Lung (tissue), 12 donors: ENCODE data around the gene PLG. TPM values are rescaled to one million over a fixed set of nuclear protein-coding genes. Genes with fewer than 3 reads are reported as not detected.

Experiments
- ATAC-seq: fragments of 200-7000 bp; cut with Tn5 transposase; one replicate; pipeline ENCODE4 v1.9.1; 2020; ENCODE audit warnings: moderate number of reproducible peaks; ENCODE audit not compliant: insufficient read depth, low FRiP score
- DNase-seq, 3 donors: peaks; one replicate each; pipeline ENCODE4 v3.0.0-alpha.2; 2013 to 2017
- H3K27ac ChIP-seq, 2 donors: one replicate each; pipeline ENCODE4 v1.5.1; 2013; ENCODE audit warnings: mild to moderate bottlenecking in 2 of 2, moderate library complexity in 2 of 2, control low read depth in 1 of 2, inconsistent platforms in 1 of 2, low read depth in 1 of 2, low read length in 1 of 2
- H3K27me3 ChIP-seq, 3 donors: one replicate each; pipeline ENCODE4 v1.5.1; 2013; ENCODE audit warnings: low read length in 2 of 3; ENCODE audit not compliant: control insufficient read depth in 3 of 3, insufficient read depth in 3 of 3
- H3K36me3 ChIP-seq, 4 donors: one replicate each; pipeline ENCODE4 v1.5.1; 2013; ENCODE audit warnings: low read length in 4 of 4, mild to moderate bottlenecking in 1 of 4, moderate library complexity in 1 of 4; ENCODE audit not compliant: control insufficient read depth in 4 of 4, insufficient read depth in 4 of 4
- H3K4me1 ChIP-seq, 5 donors: one replicate each; pipeline ENCODE4 v1.5.1; 2013; ENCODE audit warnings: low read length in 5 of 5, mild to moderate bottlenecking in 2 of 5, moderate library complexity in 1 of 5; ENCODE audit not compliant: control insufficient read depth in 5 of 5, insufficient read depth in 5 of 5
- H3K4me3 ChIP-seq: one replicate; pipeline ENCODE4 v1.5.1; 2013; ENCODE audit warnings: mild to moderate bottlenecking, control low read depth, moderate library complexity
- H3K9ac ChIP-seq, 2 donors: one replicate each; pipeline ENCODE4 v1.5.1; 2013; ENCODE audit warnings: low read length in 2 of 2, control low read depth in 1 of 2; ENCODE audit not compliant: insufficient read depth in 1 of 2
- H3K9me3 ChIP-seq, 4 donors: one replicate each; pipeline ENCODE4 v1.5.1; 2013; ENCODE audit warnings: low read length in 3 of 4, mild to moderate bottlenecking in 1 of 4, moderate library complexity in 1 of 4; ENCODE audit not compliant: control insufficient read depth in 4 of 4, insufficient read depth in 3 of 4
- WGBS, 2 donors: extraction: QIAGEN DNeasy Blood & Tissue Kit; methylation state at CpG; one replicate each; pipeline ENCODE4 v1.1.7; 2013; 5-methylcytosine and 5-hydroxymethylcytosine counted together
- polyA plus RNA-seq, 2 donors: library from polyadenylated mRNA; stranded (reverse); fragments of 200-250 nt; gene quantifications; one replicate each; pipeline ENCODE4 v1.2.1, GENCODE V29; 2013
- total RNA-seq, 2 donors: library from RNA; depleted of rRNA in 1 of 2; stranded (reverse); fragments of >200 nt in 1 of 2; gene quantifications; one replicate each; pipeline ENCODE4 v1.2.1, GENCODE V29; 2014 to 2021
- TF ChIP-seq, protein P1 (sequence below): IDR thresholded peaks from 2 replicates; pipeline ENCODE4 v1.5.1; 2012; ENCODE audit warnings: mild to moderate bottlenecking; ENCODE audit errors: control extremely low read depth, extremely low read depth
- donor health status: control.
- donor health status: control.
- donor health status: Bipolar disorder and iron deficiency.
- donor health status: healthy.
- donor health status: DM: yes; HTN: yes; CAD: no.

The PLG gene
- total and polyA plus RNA-seq, 4 donors = 0.52 to 1.7 (median 1.5) TPM; not detected in 1

DNA sequence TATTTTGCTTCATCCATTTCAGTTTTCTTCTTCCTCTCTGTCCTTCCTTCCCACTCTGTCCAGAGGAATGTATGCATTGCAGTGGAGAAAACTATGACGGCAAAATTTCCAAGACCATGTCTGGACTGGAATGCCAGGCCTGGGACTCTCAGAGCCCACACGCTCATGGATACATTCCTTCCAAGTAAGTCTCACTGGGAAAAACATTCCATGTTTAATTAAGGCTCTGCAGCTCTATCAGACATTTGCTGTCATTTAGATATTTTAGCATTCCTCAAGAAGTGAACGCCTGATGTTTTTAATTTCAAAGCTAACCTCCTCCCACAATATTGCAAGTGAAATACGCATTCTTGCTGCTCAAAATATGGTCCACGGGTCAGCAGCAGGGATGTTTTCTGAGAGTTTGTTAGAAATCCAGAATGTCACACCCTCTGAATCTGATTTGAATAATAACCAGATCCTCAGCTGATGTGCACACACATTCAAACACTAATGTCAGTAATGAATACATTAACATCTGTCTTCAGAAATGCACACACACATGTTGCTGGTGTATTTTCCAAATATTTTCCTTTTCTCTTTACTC lies 12.8 kb downstream of the PLG start:
- no peaks in the 10 kb centered on the region for H3K27me3 ChIP-seq
- no peak overlapping the region for H3K9ac ChIP-seq
- TF ChIP-seq, protein P1, sequence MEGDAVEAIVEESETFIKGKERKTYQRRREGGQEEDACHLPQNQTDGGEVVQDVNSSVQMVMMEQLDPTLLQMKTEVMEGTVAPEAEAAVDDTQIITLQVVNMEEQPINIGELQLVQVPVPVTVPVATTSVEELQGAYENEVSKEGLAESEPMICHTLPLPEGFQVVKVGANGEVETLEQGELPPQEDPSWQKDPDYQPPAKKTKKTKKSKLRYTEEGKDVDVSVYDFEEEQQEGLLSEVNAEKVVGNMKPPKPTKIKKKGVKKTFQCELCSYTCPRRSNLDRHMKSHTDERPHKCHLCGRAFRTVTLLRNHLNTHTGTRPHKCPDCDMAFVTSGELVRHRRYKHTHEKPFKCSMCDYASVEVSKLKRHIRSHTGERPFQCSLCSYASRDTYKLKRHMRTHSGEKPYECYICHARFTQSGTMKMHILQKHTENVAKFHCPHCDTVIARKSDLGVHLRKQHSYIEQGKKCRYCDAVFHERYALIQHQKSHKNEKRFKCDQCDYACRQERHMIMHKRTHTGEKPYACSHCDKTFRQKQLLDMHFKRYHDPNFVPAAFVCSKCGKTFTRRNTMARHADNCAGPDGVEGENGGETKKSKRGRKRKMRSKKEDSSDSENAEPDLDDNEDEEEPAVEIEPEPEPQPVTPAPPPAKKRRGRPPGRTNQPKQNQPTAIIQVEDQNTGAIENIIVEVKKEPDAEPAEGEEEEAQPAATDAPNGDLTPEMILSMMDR = no peak
- H3K4me1 ChIP-seq = no peaks in the 10 kb centered on the region
- H3K4me3 ChIP-seq = no peak overlapping the region
- no peaks in the 10 kb centered on the region for H3K9me3 ChIP-seq
- no peak overlapping the region for H3K27ac ChIP-seq
- ATAC-seq (no peak), DNase-seq (no peak)
- WGBS, 2 donors = 83 to 86% methylated on average over 5 of the region's 5 CpGs
- no peaks in the 10 kb centered on the region for H3K36me3 ChIP-seq

DNA sequence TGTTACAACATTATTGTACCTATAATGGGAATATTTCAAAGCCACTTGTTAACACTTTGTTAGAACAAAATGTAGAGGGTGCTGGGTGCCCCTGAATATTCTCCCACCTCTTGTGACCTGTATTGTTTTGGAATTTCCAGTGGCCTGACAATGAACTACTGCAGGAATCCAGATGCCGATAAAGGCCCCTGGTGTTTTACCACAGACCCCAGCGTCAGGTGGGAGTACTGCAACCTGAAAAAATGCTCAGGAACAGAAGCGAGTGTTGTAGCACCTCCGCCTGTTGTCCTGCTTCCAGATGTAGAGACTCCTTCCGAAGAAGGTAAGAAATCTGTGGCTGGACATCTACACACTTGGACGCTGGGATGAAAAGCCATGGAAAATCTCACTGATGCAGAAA lies 28.9 kb downstream of the PLG start:
- H3K4me1 ChIP-seq = no peaks in the 10 kb centered on the region
- DNase-seq (no peak), ATAC-seq (no peak)
- H3K9me3 ChIP-seq = no peaks in the 10 kb centered on the region
- H3K36me3 ChIP-seq = no peaks in the 10 kb centered on the region
- H3K4me3 ChIP-seq = no peak overlapping the region
- WGBS, 2 donors = 54 to 57% methylated on average over 6 of the region's 6 CpGs
- no peaks in the 10 kb centered on the region for H3K27me3 ChIP-seq
- H3K9ac ChIP-seq = no peak overlapping the region
- no peak overlapping the region for H3K27ac ChIP-seq
- TF ChIP-seq, protein P1 = no peak

DNA sequence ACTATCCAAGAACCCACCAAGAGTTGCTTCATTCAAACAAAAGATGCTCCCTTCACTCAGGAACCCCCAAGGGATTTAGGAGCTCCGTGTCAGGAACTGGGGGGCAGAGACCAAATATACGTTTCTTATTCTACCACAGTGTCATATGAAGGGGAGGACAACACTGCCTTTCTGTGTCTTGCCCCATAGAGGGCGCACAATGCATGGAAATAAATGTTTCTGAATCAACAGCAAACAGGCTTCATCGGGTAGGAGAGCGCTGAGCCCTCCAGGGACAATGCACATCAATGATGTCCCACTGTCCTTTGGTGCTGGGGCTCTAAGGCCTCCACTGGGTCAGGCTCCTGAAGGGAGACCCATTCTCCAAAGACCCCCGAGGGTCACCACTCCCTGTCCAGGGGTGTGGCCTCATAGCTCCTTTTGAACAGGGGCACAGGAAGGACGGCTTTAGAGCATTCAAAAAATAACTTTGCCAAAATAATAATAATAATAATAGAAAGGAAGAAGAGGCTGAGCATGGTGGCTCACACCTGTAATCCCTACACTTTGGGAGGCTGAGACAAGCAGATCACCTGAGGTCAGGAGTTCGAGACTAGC lies 31.1 kb downstream of the PLG start:
- Histone ChIP-seq H3K36me3 (no peaks in the 10 kb centered on the region), H3K27ac (no peak overlapping the region), H3K4me3 (no peak overlapping the region), H3K9ac (no peak overlapping the region), H3K9me3 (no peaks in the 10 kb centered on the region), H3K27me3 (no peaks in the 10 kb centered on the region), H3K4me1 (no peaks in the 10 kb centered on the region)
- TF ChIP-seq, protein P1 = peak; percentile 30
- DNase-seq (peak; percentile 39 to 78 (median 72)), ATAC-seq (peak; percentile 64)
- WGBS, 2 donors = 31% methylated on average over 8 of the region's 8 CpGs

DNA sequence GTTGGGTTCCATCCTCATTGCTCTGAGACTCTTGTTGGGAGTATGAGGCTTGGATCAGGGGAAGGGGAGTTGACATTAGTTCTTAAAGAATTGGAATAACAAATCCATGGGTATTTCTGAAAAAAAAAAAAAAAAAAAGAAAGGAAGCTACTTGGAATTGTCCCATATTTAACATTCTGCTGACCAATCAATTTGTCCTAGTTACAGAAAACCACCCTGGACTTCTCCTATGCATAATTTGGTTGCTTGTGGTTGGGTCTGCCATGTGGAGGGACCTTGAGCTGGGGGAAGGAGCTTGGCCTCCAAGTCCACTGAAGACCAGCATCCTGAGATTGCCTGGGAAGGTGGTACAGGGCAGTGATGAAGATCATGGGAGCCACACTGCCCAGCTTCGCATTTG lies 32.6 kb downstream of the PLG start:
- DNase-seq (no peak), ATAC-seq (no peak)
- Histone ChIP-seq H3K27ac (no peak overlapping the region), H3K9me3 (no peaks in the 10 kb centered on the region), H3K27me3 (no peaks in the 10 kb centered on the region), H3K4me1 (no peaks in the 10 kb centered on the region), H3K36me3 (no peaks in the 10 kb centered on the region), H3K9ac (no peak overlapping the region), H3K4me3 (no peak overlapping the region)
- TF ChIP-seq, protein P1 = no peak
- WGBS, 2 donors = 90 to 96% methylated on average over 1 of the region's 1 CpG
